Thoracic aorta (tissue), 2 donors: ENCODE results near the gene PLEKHM2. TPM values are rescaled to one million over a fixed set of nuclear protein-coding genes. Genes with fewer than 3 reads are reported as not detected.

Experiments
- ATAC-seq: fragments of 150-250 bp; one replicate; pipeline ENCODE4 v1.8.0; 2017; ENCODE audit warnings: low read depth; ENCODE audit not compliant: insufficient number of reproducible peaks, low FRiP score
- DNase-seq: peaks from one replicate; pipeline ENCODE4 v3.0.0-alpha.2; 2020; ENCODE audit warnings: low spot score
- H3K27ac ChIP-seq, 2 donors: fragments of 200-600 bp; sonication (generic); 1 replicate in 1 of 2; 2 replicates in 1 of 2; pipeline ENCODE4 v1.5.1; 2016; ENCODE audit warnings: mild to moderate bottlenecking in 2 of 2, moderate library complexity in 2 of 2
- H3K27me3 ChIP-seq: fragments of 200-600 bp; sonication (generic); replicated peaks from 2 replicates; pipeline ENCODE4 v1.6.0; 2016; ENCODE audit warnings: mild to moderate bottlenecking; ENCODE audit not compliant: insufficient read depth
- H3K36me3 ChIP-seq: fragments of 200-600 bp; sonication (generic); one replicate; pipeline ENCODE4 v1.5.1; 2016
- H3K4me1 ChIP-seq, 2 donors: fragments of 200-600 bp; sonication (generic); 1 replicate in 1 of 2; 2 replicates in 1 of 2; pipeline versions ENCODE4 v1.5.1 to v1.6.0; 2016; ENCODE audit warnings: low read depth in 2 of 2, mild to moderate bottlenecking in 1 of 2; ENCODE audit not compliant: control insufficient read depth in 1 of 2
- H3K4me3 ChIP-seq: fragments of 200-600 bp; sonication (generic); 2 replicates; pipeline ENCODE4 v1.5.1; 2016; ENCODE audit warnings: mild to moderate bottlenecking
- H3K9me3 ChIP-seq: fragments of 200-600 bp; sonication (generic); 2 replicates; pipeline ENCODE4 v1.5.1; 2016
- CTCF ChIP-seq: fragments of 200-600 bp; sonication (generic); IDR thresholded peaks from one replicate; pipeline ENCODE4 v1.5.1; 2019; ENCODE audit warnings: antibody characterized with exemption
- total RNA-seq, 2 donors: library from RNA; depleted of rRNA; stranded (reverse); fragments of >200 nt; gene quantifications; one replicate each; pipeline versions ENCODE4 v1.1.0 to v1.2.3, GENCODE V29; 2016

Gene PLEKHM2
- total RNA-seq, 2 donors from 2014 or later: 53.7 to 74.6 TPM

DNA sequence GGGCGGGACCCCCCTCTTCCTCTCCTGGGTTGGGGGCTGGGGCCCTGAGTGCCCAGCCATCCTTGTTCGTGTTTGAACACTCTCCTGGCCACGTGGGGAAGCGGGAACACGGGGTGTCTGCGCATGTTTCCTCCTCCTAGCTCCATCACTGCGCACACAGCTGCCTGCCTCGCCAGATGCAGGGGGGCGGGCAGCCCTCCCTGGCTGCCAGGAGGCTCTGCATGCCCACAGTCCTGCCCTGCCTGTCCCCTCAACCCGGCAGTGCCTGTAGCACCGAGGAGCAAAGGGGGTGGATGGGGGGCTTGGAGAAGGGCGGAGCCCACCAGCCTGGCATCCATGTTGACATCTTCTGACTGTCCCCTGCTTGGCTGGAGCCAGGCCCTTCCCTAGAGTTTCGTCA is 50.2 kb downstream of the PLEKHM2 start:
- Histone ChIP-seq H3K4me3 (no peak overlapping the region), H3K9me3 (no peaks in the 10 kb centered on the region), H3K27ac (peak overlapping the region; percentile 38 to 74), H3K4me1 (peaks cover 16 to 47% of the 10 kb centered on the region in 2 donors), H3K36me3 (peaks cover 44% of the 10 kb centered on the region), H3K27me3 (no peaks in the 10 kb centered on the region)
- ATAC-seq (no peak), DNase-seq (no peak)
- no peak for TF ChIP-seq CTCF

DNA sequence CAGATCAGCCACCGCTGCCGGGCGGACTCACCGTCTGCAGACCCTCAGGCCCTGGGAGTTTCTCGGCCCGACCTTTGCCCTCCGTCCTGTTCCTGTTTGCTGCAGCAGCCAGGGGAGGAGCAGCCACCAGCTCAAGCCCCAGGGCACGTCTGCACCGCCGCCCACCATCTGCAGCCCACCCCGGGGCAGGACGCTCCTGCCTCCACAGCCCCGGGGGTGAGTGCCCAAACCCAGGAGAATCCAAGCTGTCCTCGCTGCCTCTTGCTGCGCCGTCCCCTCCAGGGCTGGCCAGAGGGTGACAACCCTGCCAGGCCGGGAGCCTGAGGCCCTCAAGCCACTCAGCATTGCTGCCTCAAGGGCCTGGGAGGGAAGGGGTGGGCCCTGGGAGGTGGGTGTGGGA is 50.8 kb downstream of the PLEKHM2 start:
- Histone ChIP-seq H3K27ac (peak overlapping the region; percentile 70 to 74), H3K27me3 (no peaks in the 10 kb centered on the region), H3K4me3 (no peak overlapping the region), H3K36me3 (peaks cover 44% of the 10 kb centered on the region), H3K4me1 (peaks cover 16 to 51% of the 10 kb centered on the region in 2 donors), H3K9me3 (no peaks in the 10 kb centered on the region)
- DNase-seq (no peak), ATAC-seq (no peak)
- TF ChIP-seq CTCF: no peak

- Histone ChIP-seq H3K27me3 (no peaks in the 10 kb centered on the region), H3K4me1 (peaks cover 16 to 51% of the 10 kb centered on the region in 2 donors), H3K36me3 (peaks cover 42% of the 10 kb centered on the region), H3K9me3 (no peaks in the 10 kb centered on the region), H3K4me3 (no peak overlapping the region), H3K27ac (peak overlapping the region; percentile 70 to 74)
- DNase-seq (no peak), ATAC-seq (no peak)
- no peak for TF ChIP-seq CTCF
Measured at GRCh38 chr1:15735304-15736037, 51.4 kb downstream of the PLEKHM2 start.

DNA sequence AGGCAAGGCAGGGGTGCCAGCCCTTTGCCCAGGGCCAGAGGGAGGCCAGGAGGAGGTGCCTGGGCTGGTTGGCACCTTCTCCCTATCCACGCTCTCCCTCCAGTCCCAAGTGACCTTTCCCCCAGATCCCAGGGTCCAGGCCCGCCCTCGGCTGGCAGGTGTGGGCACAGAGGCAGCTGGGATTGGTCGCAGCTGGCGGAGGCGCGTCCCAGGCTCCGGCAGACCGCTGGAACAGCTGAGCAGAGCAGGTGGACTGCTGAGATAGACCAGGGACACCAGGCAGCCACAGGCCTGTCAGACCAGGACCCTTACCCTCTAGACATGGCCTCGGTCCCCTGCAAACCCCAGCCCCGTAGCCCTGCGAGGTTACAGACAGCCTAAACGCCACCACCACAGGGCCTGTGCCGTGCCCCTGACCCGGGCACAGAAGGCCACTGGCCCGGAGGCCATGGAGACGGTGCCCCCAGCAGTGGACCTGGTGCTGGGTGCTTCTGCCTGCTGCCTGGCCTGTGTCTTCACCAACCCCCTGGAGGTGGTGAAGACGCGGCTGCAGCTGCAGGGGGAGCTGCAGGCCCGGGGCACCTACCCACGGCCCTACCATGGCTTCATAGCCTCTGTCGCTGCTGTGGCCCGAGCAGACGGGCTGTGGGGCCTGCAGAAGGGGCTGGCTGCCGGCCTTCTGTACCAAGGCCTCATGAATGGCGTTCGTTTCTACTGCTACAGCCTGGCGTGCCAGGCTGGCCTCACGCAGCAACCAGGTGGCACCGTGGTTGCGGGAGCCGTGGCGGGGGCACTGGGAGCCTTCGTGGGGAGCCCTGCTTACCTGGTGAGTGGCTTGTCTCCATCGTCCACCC is 52.1 kb downstream of the PLEKHM2 start, which contains the start of gene SLC25A34:
Gene SLC25A34, plus strand, starts transcription at position 221 of the 854 bp plus-strand sequence. Its CDS starts 228 bp downstream, at position 449.
- H3K27me3 ChIP-seq: no peaks in the 10 kb centered on the region
- TF ChIP-seq CTCF: peak; percentile 23
- no peak for DNase-seq
- ATAC-seq: no peak
- H3K9me3 ChIP-seq: no peaks in the 10 kb centered on the region
- no peak within 1 kb of the TSS for H3K4me3 ChIP-seq
- peaks cover 16 to 55% of the 10 kb centered on the region in 2 donors for H3K4me1 ChIP-seq
- peak within 1 kb of the TSS; percentile 70 to 74 for H3K27ac ChIP-seq
- H3K36me3 ChIP-seq: peaks cover 34% of the 10 kb centered on the region

DNA sequence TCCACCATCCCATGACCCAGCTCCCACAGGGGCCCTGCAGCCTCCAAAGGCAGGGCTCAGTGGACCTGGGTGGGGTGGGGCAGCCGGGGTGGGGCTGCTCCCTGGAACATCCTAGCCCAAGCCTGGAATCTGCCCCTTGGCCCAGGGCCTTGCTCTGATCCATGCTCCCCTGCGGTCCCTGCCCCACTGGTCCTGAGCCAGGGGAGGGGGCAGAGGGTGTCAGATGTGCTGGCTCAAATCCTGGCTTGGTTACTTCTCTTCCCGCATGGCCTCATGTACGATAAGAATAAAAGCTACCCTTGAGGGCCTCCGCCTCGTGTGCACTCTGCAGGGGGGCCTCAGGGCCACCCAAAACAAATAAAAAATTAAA is 52.8 kb downstream of the PLEKHM2 start:
- no peaks in the 10 kb centered on the region for H3K27me3 ChIP-seq
- H3K27ac ChIP-seq: peak overlapping the region; percentile 70 to 74
- no peak for DNase-seq
- no peaks in the 10 kb centered on the region for H3K9me3 ChIP-seq
- no peak overlapping the region for H3K4me3 ChIP-seq
- TF ChIP-seq CTCF: no peak
- H3K4me1 ChIP-seq: peaks cover 18 to 60% of the 10 kb centered on the region in 2 donors
- ATAC-seq: no peak
- H3K36me3 ChIP-seq: peaks cover 28% of the 10 kb centered on the region
